Effector memory CD4-positive, alpha-beta T cell (primary cell): Measurements from ENCODE around the gene SMIM24.

Experiments
- DNase-seq, 3 donors: peaks; one replicate each; pipeline ENCODE4 v3.0.0-alpha.2; 2020
- H3K27ac ChIP-seq: 2 replicates; pipeline ENCODE4 v1.7.0; 2013; ENCODE audit warnings: mild to moderate bottlenecking, low read length, moderate library complexity; ENCODE audit not compliant: insufficient read depth, poor library complexity, severe bottlenecking
- H3K27me3 ChIP-seq: replicated peaks from 2 replicates; pipeline ENCODE4 v1.7.0; 2013; ENCODE audit warnings: mild to moderate bottlenecking, low read length; ENCODE audit not compliant: insufficient read depth, control insufficient read depth, poor library complexity, severe bottlenecking
- H3K36me3 ChIP-seq: 2 replicates; pipeline ENCODE4 v1.7.0; 2013; ENCODE audit warnings: mild to moderate bottlenecking, low read length, moderate library complexity; ENCODE audit not compliant: control insufficient read depth, insufficient read depth
- H3K4me1 ChIP-seq: 2 replicates; pipeline ENCODE4 v1.7.0; 2013; ENCODE audit warnings: low read length, mild to moderate bottlenecking; ENCODE audit not compliant: control insufficient read depth, insufficient read depth, poor library complexity, severe bottlenecking
- H3K4me3 ChIP-seq: 2 replicates; pipeline ENCODE4 v1.7.0; 2013; ENCODE audit warnings: low read length, low read depth, mild to moderate bottlenecking; ENCODE audit not compliant: insufficient read depth, poor library complexity, severe bottlenecking
- H3K9me3 ChIP-seq: 2 replicates; pipeline ENCODE4 v1.7.0; 2013; ENCODE audit warnings: mild to moderate bottlenecking, low read length, moderate library complexity; ENCODE audit not compliant: control insufficient read depth

The SMIM24 gene

DNA sequence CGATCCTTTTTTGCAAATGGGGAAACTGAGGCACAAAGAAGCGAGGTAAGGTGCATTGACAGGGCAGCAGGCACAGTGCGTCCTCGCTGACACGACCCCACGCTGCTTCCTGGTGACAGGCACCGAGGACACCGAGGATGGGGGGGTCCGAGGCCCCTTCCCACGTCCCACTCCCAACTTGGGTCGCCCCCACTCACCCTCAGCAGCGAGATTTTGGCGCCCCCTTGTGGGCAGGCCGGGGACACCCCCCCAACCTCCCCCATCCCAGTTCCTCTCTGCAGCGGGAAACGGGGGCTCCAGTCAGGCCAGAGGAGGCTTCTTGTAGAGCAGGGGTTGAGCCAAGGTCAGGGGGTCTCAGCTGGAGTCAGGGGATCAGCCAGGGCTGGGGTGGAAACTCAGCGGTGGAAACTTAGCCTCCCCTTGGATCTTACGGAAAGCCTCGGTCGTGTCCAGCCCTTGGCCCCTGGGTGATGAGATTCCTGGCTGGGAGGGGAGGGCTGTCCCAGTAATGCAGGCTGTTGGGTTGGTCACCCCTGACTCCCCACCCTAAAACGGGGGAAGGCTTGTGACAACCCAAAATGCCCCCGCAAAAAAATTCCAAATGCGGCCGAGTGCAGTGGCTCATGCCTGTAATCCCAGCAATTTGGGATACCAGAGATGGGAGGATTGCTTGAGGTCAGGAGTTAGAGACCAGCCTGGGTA, 8.2 kb downstream of the SMIM24 start:
- Histone ChIP-seq H3K4me3 (no peak overlapping the region), H3K27ac (no peak overlapping the region), H3K4me1 (no peaks in the 10 kb centered on the region), H3K27me3 (no peaks in the 10 kb centered on the region), H3K9me3 (no peaks in the 10 kb centered on the region), H3K36me3 (no peaks in the 10 kb centered on the region)
- no peak for DNase-seq

GRCh38 chr19:3470500-3471128, 9.7 kb downstream of the SMIM24 start:
- H3K9me3 ChIP-seq, result no peaks in the 10 kb centered on the region
- no peak for DNase-seq
- H3K4me1 ChIP-seq, result no peaks in the 10 kb centered on the region
- no peak overlapping the region for H3K27ac ChIP-seq
- no peak overlapping the region for H3K4me3 ChIP-seq
- no peaks in the 10 kb centered on the region for H3K27me3 ChIP-seq
- no peaks in the 10 kb centered on the region for H3K36me3 ChIP-seq

- no peak for DNase-seq
Measured at GRCh38 chr19:3469638-3470499, 10.5 kb downstream of the SMIM24 start.

DNA sequence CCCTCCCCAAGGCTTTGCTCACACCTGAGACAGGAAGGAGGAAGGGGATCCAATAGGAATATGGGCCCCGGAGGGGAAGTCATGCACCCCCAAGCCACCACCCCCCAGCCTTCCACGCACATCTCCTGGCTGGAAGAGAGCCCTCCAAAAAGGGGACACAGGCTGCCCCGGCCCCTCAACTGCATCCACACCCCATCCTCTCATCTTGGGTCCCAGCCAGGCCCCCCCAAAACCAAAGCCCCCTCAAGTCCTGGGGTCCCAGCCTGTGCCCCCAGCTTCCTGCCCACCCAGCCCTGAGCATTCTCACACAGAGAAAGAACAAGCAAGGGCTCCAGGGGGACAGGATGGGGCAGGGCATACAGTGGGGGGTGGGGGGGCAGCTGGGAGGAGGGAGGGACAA, 12.1 kb downstream of the SMIM24 start:
- DNase-seq, result no peak

More at GRCh38 chr19:3469638-3470499, 10.5 kb downstream of the SMIM24 start:
- Histone ChIP-seq H3K27me3 (no peaks in the 10 kb centered on the region), H3K36me3 (no peaks in the 10 kb centered on the region), H3K27ac (no peak overlapping the region), H3K9me3 (no peaks in the 10 kb centered on the region), H3K4me1 (no peaks in the 10 kb centered on the region), H3K4me3 (no peak overlapping the region)

DNA sequence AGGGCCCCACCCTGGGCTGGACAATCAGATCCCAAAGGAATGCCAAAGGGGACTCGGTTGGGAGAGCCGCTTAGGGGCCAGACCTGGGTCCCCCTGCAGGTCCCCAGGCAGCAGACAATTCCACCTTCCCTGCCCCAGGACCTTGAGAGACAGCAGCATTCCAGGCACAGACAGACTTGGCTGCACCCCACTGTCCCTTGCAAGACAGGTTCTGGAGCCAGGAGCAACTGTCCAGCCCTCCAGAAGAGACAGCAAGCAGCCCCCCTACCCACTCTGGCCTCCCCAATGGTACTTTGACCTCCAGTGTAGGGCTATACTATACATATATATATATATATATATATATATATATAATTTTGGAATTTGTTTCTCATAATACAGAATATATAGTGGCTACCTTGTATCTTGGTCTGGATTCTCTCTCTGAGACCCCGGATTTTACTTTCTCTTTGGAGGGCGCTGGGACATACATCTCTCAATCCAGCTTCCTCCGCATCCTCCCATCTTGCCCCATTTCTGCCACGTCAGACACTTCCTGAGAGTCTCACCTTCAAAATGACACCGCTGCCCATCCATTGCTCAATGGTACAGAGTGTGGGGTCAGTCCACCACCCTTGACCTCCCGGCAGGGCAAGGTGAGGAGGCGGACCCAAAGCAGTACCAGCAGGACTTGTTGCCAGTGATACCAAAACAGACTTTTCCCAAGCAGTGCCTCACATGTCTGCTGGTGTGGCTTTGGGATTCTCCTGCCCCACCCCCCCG, 12.7 kb downstream of the SMIM24 start:
- DNase-seq, result no peak
- Histone ChIP-seq H3K4me1 (no peaks in the 10 kb centered on the region), H3K9me3 (no peaks in the 10 kb centered on the region), H3K4me3 (no peak overlapping the region), H3K27ac (no peak overlapping the region), H3K36me3 (no peaks in the 10 kb centered on the region), H3K27me3 (no peaks in the 10 kb centered on the region)

More for the DNA sequence above, 12.1 kb downstream of the SMIM24 start:
- Histone ChIP-seq H3K27ac (no peak overlapping the region), H3K27me3 (no peaks in the 10 kb centered on the region), H3K9me3 (no peaks in the 10 kb centered on the region), H3K4me1 (no peaks in the 10 kb centered on the region), H3K4me3 (no peak overlapping the region), H3K36me3 (no peaks in the 10 kb centered on the region)

GRCh38 chr19:3466635-3467034, 13.7 kb downstream of the SMIM24 start:
- Histone ChIP-seq H3K36me3 (no peaks in the 10 kb centered on the region), H3K4me1 (no peaks in the 10 kb centered on the region), H3K27me3 (no peaks in the 10 kb centered on the region), H3K27ac (no peak overlapping the region), H3K4me3 (no peak overlapping the region), H3K9me3 (no peaks in the 10 kb centered on the region)
- DNase-seq, result no peak

GRCh38 chr19:3465552-3465951, 14.8 kb downstream of the SMIM24 start:
- Histone ChIP-seq H3K36me3 (no peaks in the 10 kb centered on the region), H3K27ac (no peak overlapping the region), H3K9me3 (no peaks in the 10 kb centered on the region), H3K4me1 (no peaks in the 10 kb centered on the region), H3K27me3 (no peaks in the 10 kb centered on the region), H3K4me3 (no peak overlapping the region)
- DNase-seq, result no peak

DNA sequence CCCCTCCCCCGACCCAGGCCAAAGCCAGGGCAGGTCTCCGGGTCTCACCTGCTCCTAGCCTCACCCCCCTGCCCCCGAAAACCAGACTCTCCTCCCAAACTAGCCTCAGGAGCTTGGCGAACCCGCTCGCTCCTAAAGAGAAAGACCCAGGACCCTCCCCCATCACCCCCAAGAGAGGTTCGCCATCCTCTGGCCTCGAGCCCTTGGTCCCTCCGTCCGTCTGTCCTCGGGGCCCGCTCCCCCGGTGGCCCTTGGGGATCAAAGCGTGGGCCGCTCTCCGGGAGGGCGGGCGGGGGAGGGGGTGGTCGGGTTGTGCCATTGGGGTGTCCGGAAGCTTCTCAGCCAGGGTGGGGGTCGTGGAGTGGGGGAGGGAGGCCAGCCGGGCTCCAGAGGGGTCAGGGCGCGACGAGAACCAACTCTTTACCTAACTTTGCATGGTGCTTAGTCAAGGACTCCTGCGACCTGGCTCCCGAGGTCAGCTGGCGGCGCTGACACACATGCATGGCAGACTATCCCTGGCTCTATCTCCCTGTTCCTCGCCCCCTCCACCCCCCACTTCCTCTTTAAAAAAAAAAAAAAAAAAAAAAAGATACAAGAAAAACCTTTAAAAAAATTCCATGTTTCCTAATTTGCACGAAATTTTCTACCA, 15.6 kb downstream of the SMIM24 start:
- Histone ChIP-seq H3K27me3 (no peaks in the 10 kb centered on the region), H3K4me1 (no peaks in the 10 kb centered on the region), H3K36me3 (no peaks in the 10 kb centered on the region)

GRCh38 chr19:3463714-3464586, 16.4 kb downstream of the SMIM24 start:
- no peak overlapping the region for H3K27ac ChIP-seq
- H3K27me3 ChIP-seq, result no peaks in the 10 kb centered on the region
- no peak overlapping the region for H3K4me3 ChIP-seq
- no peaks in the 10 kb centered on the region for H3K4me1 ChIP-seq
- DNase-seq, result no peak
- no peaks in the 10 kb centered on the region for H3K36me3 ChIP-seq
- H3K9me3 ChIP-seq, result no peaks in the 10 kb centered on the region

More for the DNA sequence above, 15.6 kb downstream of the SMIM24 start:
- Histone ChIP-seq H3K27ac (no peak overlapping the region), H3K9me3 (no peaks in the 10 kb centered on the region), H3K4me3 (no peak overlapping the region)
- no peak for DNase-seq
